Measurements from ENCODE around the gene MYH9.
"Not testable (repeated sequence)": the region's sequence is repeated elsewhere in the genome, so short reads cannot be mapped to it uniquely, and the experiment has no call there.

The MYH9 gene

GRCh38 chr22:36430863-36431262 lies 43.1 kb upstream of the MYH9 start:
- no peak for DNase-seq (ENCODE audit: low read depth, low spot score)
- ChIA-PET POLR2A (no interaction called here), CTCF (no interaction called here)
- TF ChIP-seq CTCF (IDR thresholded peaks at IDR 0.05; ENCODE audit: insufficient read depth, low read length, missing control alignments), result no peak
- no peak overlapping the region for H3K4me3 ChIP-seq (ENCODE audit: low read depth, low read length)

- DNase-seq (ENCODE audit: low read depth, low spot score); CTCF ChIA-PET; H3K4me3 ChIP-seq (ENCODE audit: low read depth, low read length); POLR2A ChIA-PET: not testable (repeated sequence)
Observed at GRCh38 chr22:36427952-36428351, 40.2 kb upstream of the MYH9 start.

GRCh38 chr22:36425977-36426523 lies 38.3 kb upstream of the MYH9 start:
- H3K4me3 ChIP-seq (ENCODE audit: low read depth, low read length), result no peak overlapping the region
- DNase-seq (ENCODE audit: low read depth, low spot score), result no peak
- TF ChIP-seq CTCF (IDR thresholded peaks at IDR 0.05; ENCODE audit: insufficient read depth, low read length, missing control alignments), result no peak
- CTCF ChIA-PET, result no interaction called here
- POLR2A ChIA-PET, result no interaction called here

GRCh38 chr22:36424901-36425579 lies 37.3 kb upstream of the MYH9 start:
- no peak overlapping the region for H3K4me3 ChIP-seq (ENCODE audit: low read depth, low read length)
- CTCF ChIA-PET, result no interaction called here
- DNase-seq (ENCODE audit: low read depth, low spot score), result no peak
- no peak for TF ChIP-seq CTCF (IDR thresholded peaks at IDR 0.05; ENCODE audit: insufficient read depth, low read length, missing control alignments)
- POLR2A ChIA-PET, result no interaction called here

- POLR2A ChIA-PET, result interaction anchor here (1.5 kb wide), 1 partner anchor 36 kb away, joined by 5 read pairs; the partner anchor contains the start of gene MYH9
- not testable (repeated sequence) for DNase-seq (ENCODE audit: low read depth, low spot score); H3K4me3 ChIP-seq (ENCODE audit: low read depth, low read length)
- CTCF ChIA-PET, result interaction anchor here (1.4 kb wide), 1 partner anchor 46 kb away, joined by 5 read pairs; no protein-coding TSS in a partner anchor
Observed at GRCh38 chr22:36424466-36424865, 36.7 kb upstream of the MYH9 start.

- TF ChIP-seq CTCF (IDR thresholded peaks at IDR 0.05; ENCODE audit: insufficient read depth, low read length, missing control alignments), result no peak
- DNase-seq (ENCODE audit: low read depth, low spot score), result no peak
- H3K4me3 ChIP-seq (ENCODE audit: low read depth, low read length), result no peak overlapping the region
- POLR2A ChIA-PET, result interaction anchor here (0.5 to 1.5 kb wide), 3 partner anchors 8 to 42 kb away, joined by 3 to 5 read pairs (median 3); partner anchors contain the start of gene MYH9
- CTCF ChIA-PET, result interaction anchor here (1.4 kb wide), 1 partner anchor 47 kb away, joined by 5 read pairs; no protein-coding TSS in a partner anchor
Observed at GRCh38 chr22:36423461-36424404, 36.0 kb upstream of the MYH9 start.

All from AG04449 (cell line).